ENCODE data around the gene LDB2.

DNA sequence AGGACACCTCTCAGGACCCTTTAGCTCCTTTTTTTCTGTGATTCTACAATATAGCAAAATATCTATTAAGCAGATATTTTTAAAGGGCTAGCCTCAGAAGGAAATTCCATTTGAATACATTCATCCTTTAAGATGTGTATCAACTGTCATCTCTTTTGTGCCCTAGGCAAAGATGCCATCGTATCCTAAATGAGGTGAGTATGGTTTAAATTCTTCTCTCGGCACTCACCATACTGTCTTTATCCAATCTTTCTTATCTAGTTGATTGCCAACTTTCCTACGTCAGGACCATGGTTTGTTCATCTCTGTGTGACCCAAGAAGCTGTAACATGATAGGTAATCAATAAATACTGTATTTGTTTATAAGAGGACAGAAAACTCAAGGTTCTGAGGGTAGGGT is 176.0 kb downstream of the LDB2 start:
- TF ChIP-seq, protein P1, sequence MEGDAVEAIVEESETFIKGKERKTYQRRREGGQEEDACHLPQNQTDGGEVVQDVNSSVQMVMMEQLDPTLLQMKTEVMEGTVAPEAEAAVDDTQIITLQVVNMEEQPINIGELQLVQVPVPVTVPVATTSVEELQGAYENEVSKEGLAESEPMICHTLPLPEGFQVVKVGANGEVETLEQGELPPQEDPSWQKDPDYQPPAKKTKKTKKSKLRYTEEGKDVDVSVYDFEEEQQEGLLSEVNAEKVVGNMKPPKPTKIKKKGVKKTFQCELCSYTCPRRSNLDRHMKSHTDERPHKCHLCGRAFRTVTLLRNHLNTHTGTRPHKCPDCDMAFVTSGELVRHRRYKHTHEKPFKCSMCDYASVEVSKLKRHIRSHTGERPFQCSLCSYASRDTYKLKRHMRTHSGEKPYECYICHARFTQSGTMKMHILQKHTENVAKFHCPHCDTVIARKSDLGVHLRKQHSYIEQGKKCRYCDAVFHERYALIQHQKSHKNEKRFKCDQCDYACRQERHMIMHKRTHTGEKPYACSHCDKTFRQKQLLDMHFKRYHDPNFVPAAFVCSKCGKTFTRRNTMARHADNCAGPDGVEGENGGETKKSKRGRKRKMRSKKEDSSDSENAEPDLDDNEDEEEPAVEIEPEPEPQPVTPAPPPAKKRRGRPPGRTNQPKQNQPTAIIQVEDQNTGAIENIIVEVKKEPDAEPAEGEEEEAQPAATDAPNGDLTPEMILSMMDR (conservative IDR thresholded peaks at IDR 0.05; ENCODE audit: low read depth in 2 of 2) = no peak
- no peak for TF ChIP-seq CREB1 (CRISPR knock-in tag; IDR thresholded peaks at IDR 0.05; ENCODE audit: low read depth)
- TF ChIP-seq POLR2AphosphoS5 (IDR thresholded peaks at IDR 0.05; ENCODE audit: low read depth) = no peak
- TF ChIP-seq, protein P2, sequence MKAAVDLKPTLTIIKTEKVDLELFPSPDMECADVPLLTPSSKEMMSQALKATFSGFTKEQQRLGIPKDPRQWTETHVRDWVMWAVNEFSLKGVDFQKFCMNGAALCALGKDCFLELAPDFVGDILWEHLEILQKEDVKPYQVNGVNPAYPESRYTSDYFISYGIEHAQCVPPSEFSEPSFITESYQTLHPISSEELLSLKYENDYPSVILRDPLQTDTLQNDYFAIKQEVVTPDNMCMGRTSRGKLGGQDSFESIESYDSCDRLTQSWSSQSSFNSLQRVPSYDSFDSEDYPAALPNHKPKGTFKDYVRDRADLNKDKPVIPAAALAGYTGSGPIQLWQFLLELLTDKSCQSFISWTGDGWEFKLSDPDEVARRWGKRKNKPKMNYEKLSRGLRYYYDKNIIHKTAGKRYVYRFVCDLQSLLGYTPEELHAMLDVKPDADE (IDR thresholded peaks at IDR 0.05) = no peak
- TF ChIP-seq EZH2 (IDR thresholded peaks at IDR 0.05; ENCODE audit: low read depth, unreplicated experiment) = no peak
- TF ChIP-seq, protein P3, sequence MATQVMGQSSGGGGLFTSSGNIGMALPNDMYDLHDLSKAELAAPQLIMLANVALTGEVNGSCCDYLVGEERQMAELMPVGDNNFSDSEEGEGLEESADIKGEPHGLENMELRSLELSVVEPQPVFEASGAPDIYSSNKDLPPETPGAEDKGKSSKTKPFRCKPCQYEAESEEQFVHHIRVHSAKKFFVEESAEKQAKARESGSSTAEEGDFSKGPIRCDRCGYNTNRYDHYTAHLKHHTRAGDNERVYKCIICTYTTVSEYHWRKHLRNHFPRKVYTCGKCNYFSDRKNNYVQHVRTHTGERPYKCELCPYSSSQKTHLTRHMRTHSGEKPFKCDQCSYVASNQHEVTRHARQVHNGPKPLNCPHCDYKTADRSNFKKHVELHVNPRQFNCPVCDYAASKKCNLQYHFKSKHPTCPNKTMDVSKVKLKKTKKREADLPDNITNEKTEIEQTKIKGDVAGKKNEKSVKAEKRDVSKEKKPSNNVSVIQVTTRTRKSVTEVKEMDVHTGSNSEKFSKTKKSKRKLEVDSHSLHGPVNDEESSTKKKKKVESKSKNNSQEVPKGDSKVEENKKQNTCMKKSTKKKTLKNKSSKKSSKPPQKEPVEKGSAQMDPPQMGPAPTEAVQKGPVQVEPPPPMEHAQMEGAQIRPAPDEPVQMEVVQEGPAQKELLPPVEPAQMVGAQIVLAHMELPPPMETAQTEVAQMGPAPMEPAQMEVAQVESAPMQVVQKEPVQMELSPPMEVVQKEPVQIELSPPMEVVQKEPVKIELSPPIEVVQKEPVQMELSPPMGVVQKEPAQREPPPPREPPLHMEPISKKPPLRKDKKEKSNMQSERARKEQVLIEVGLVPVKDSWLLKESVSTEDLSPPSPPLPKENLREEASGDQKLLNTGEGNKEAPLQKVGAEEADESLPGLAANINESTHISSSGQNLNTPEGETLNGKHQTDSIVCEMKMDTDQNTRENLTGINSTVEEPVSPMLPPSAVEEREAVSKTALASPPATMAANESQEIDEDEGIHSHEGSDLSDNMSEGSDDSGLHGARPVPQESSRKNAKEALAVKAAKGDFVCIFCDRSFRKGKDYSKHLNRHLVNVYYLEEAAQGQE (IDR thresholded peaks at IDR 0.05; ENCODE audit: unreplicated experiment) = no peak
- no peak for TF ChIP-seq JUNB (IDR thresholded peaks at IDR 0.05; ENCODE audit: unreplicated experiment)
- no peak for TF ChIP-seq ZNF331 (CRISPR knock-in tag; IDR thresholded peaks at IDR 0.05; ENCODE audit: low read depth)
